ENCODE results near the gene RTTN. TPM values are rescaled to one million over a fixed set of nuclear protein-coding genes. Genes with fewer than 3 reads are reported as not detected.

RTTN gene
- total and polyA plus RNA-seq, 2 of the 4 experiments (the other 2 are of a cell fraction), result 5.8 to 19.9 TPM

DNA sequence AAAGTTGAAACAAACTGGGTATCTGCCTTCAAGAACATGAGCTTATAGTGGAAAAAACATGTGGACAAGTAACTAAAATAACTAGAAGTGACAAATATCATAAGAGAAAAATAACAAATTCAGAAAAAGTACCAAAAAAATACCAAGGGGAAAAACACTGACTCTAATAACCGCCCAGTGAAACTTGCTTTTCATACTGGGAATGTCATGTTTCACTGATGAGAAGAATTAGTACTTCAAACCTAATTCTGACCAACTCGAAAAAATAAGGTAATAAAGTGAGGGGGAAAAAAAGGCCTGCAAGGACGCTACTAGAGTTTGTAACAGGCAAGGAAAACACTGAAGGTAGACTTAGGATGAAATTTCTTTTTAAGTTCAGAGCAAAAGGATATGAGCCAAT, 83.6 kb downstream of the RTTN start:
- Histone ChIP-seq H3K79me1 (ENCODE audit: low read depth in 1 of 2, low read length in 2 of 2) (no peaks in the 10 kb centered on the region), H4K8ac (ENCODE audit: low read depth in 2 of 2, low read length in 2 of 2) (no peak overlapping the region), H4K5ac (ENCODE audit: low read depth, low read length) (no peak overlapping the region), H3K4me2 (ENCODE audit: low read depth, low read length) (no peak overlapping the region), H4K91ac (ENCODE audit: insufficient read depth, low read depth, low read length) (no peak overlapping the region), H3K56ac (ENCODE audit: extremely low read depth, insufficient read depth, low read length) (no peak overlapping the region), H3K4me3 (ENCODE audit: insufficient read depth, low read depth, low read length) (no peak overlapping the region), H3K27ac (ENCODE audit: insufficient read depth, low read length) (no peak overlapping the region), H3K9me3 (ENCODE audit: control insufficient read depth, insufficient read depth, low read length) (no peaks in the 10 kb centered on the region; the same call in 1 of the 2 replicates), H3K4ac (ENCODE audit: low read depth, low read length) (no peak overlapping the region), H3K9ac (ENCODE audit: low read depth, low read length) (no peak overlapping the region), H3K18ac (ENCODE audit: low read depth, low read length) (no peak overlapping the region), H3K14ac (replicated peaks; ENCODE audit: low read depth, low read length) (no peak overlapping the region), H2BK120ac (ENCODE audit: low read depth, low read length) (no peak overlapping the region), H3K36me3 (ENCODE audit: control insufficient read depth, insufficient read depth, low read length) (no peaks in the 10 kb centered on the region), H3K9me1 (ENCODE audit: insufficient read depth, low read length) (no peaks in the 10 kb centered on the region), H2BK20ac (ENCODE audit: low read depth, low read length) (no peak overlapping the region), H3K27me3 (ENCODE audit: control insufficient read depth, insufficient read depth, low read length) (no peaks in the 10 kb centered on the region), H3K23ac (ENCODE audit: low read depth, low read length) (no peak overlapping the region), H3K4me1 (ENCODE audit: control insufficient read depth, insufficient read depth, low read length) (no peaks in the 10 kb centered on the region), H2BK15ac (ENCODE audit: low read depth, low read length) (no peak overlapping the region), H2AFZ (replicated peaks; ENCODE audit: low read length, poor library complexity) (no peak overlapping the region), H2BK5ac (ENCODE audit: low read depth, low read length, poor library complexity, severe bottlenecking) (no peak overlapping the region), H2AK9ac (replicated peaks; ENCODE audit: low read depth, low read length, poor library complexity) (no peak overlapping the region), H2AK5ac (ENCODE audit: low read depth, low read length) (no peak overlapping the region), H4K20me1 (ENCODE audit: insufficient read depth, low read length) (no peaks in the 10 kb centered on the region)
- WGBS, 2 experiments (ENCODE audit: extremely low coverage in 2 of 2, insufficient read length in 1 of 2), result no CpG with 5 or more reads among the region's 3 CpGs
- POLR2A ChIA-PET (ENCODE audit: unreplicated experiment), result no interaction called here
- no peak for TF ChIP-seq MXI1 (IDR thresholded peaks at IDR 0.05; ENCODE audit: borderline replicate concordance, low read depth, low read length)
- CTCF ChIA-PET, result no interaction called here
- intact Hi-C loops (cut with micrococcal nuclease) (no loop called here), dilution Hi-C loops (cut with HindIII; ENCODE audit: low sequenced_read_pairs, unreplicated experiment) (no loop called here), in situ Hi-C loops (cut with MboI; ENCODE audit: low sequenced_read_pairs) (no loop called here)
- ATAC-seq (ENCODE audit: low read depth), result no peak
- no peak for DNase-seq
- BruUV-seq (replicated peaks), result no TSS peak
